ENCODE measurements around the gene ZFYVE28.

GRCh38 chr4:2330091-2331042, 88.1 kb downstream of the ZFYVE28 start:
- TF ChIP-seq REST (IDR thresholded peaks at IDR 0.05; ENCODE audit: insufficient read depth in 1 of 2, low read depth in 2 of 2, low read length in 2 of 2) = no peak
- no peak for TF ChIP-seq POLR2AphosphoS5 (IDR thresholded peaks at IDR 0.05; ENCODE audit: low read depth, low read length)
- no peak for TF ChIP-seq FOXP2 (optimal IDR thresholded peaks at IDR 0.05; ENCODE audit: borderline replicate concordance, extremely low read depth, extremely low read length, insufficient read depth)
- no peak for TF ChIP-seq SIN3A (IDR thresholded peaks at IDR 0.05; ENCODE audit: borderline replicate concordance, insufficient read depth, low read length)
- no peak for TF ChIP-seq TAF1 (IDR thresholded peaks at IDR 0.05; ENCODE audit: borderline replicate concordance, insufficient read depth, low read length)
